GM21723 (cell line): ENCODE measurements around the gene PTH1R.

ENCODE experiments used
- ATAC-seq: cut with Tn5 transposase; IDR thresholded peaks from one replicate; pipeline ENCODE4 v1.9.1; 2021; ENCODE audit warnings: mild to moderate bottlenecking, moderate library complexity; ENCODE audit not compliant: unreplicated experiment

The PTH1R gene

DNA sequence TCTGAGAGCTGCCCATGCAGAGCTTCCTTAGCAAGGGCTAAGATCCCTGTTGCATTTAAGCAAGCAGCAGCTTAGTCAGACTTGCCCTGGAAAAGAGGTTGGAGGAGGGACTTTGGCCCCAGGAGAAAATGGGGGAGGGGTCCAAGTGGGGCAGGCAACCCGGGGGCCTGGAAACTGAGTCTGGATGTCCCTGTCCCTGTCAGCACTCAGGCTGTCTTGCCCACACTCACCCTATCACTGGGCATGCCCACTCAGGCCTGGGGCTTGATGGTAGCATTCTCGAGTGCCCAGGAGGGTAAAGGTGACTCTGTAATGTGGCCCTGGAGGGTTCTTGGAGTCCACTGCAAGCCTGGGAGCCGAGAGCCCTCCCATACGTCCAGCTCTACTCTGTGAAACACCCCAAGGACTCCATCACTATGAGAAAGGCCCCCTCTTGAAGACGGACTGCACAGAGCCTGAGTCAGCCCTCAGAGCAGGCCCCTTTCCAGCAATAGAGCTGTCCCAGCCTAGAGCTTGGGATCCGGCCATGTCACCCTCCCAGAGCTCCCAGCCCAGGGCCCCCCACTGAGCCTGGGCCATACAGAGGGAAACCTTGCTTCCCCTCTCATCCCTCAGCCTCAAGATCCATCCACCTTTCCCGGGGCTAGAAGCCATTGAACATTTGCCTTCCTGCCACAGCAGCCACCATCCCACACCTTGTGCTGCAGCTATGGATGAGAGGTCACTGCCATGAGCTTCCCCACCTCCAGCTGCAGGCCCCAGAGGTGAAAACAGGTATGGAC is 27.6 kb upstream of the PTH1R start:
- ATAC-seq: no peak

GRCh38 chr3:46850468-46850779 is 27.1 kb upstream of the PTH1R start:
- ATAC-seq: no peak

- no peak for ATAC-seq
Observed at GRCh38 chr3:46851364-46852333, 25.9 kb upstream of the PTH1R start.

GRCh38 chr3:46852334-46852720 is 25.2 kb upstream of the PTH1R start:
- ATAC-seq: no peak

- no peak for ATAC-seq
Observed at GRCh38 chr3:46852839-46853355, 24.6 kb upstream of the PTH1R start.

DNA sequence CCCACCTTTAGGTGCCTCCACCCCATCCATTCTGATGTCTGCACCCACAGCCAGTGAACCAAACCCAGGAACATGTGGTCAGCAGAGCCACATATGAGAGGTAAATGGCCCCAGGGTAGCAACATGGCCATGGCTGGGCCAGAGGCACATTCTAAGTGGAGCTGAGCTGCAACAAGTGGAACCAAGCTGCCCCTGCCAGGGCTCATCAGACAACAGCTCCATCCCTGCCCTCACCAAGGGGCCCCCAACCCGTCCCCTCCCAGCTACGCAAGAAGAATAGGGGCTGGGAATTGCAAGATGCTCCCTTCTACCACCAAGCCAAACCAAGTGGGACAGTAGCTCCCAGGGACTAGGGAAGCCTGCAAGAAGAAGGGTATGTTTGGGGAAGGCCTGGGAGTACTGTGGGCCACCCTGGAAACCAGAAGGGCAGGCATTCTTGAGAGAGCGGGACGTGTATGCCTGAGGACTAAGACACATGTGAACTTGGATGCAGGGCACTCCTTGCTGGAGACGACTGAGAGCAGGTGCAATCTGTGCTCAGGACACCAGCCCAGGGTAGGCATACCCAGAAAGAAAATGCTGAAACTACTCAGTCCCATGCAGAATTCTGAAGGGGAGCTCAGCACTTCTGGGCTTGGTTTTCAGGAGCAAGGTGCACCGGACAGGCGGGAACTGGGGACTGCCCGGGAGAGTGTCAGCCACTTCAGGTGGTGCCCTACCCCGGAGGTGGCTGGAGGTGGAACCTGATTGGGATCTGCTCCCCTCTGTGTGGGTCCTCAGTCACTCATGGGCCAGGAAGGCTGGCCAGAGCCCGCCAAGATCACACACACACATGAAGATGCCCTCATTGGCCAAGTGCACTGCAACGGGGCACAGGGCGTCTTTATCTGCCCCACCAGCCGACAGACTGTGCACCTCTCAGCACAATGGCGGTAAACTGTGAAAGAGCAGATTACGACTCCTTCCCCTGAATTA is 23.8 kb upstream of the PTH1R start:
- ATAC-seq: no peak

DNA sequence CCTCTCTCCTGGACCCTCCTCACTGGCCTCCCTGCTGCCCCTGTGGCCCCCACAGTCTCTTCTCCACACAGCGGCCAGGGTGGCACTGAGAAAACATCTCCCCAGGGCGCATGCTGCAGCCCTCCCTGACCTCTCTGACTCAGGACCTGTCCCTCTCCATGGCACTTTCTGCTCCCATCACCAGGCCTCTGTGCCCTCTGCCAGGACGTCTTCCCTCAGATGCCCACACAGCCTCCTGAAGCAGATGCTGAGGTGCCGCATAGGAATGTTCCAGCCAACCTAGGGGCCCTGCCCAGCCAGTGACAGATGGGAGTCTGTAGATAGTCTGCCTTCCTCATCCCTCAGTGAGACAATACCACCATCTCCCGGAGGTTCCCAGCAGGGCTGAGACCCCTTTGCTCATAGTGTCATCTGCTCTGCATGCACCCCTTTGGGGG is 22.9 kb upstream of the PTH1R start:
- ATAC-seq: no peak

- ATAC-seq: no peak
Observed at GRCh38 chr3:46856576-46857471, 20.7 kb upstream of the PTH1R start.

DNA sequence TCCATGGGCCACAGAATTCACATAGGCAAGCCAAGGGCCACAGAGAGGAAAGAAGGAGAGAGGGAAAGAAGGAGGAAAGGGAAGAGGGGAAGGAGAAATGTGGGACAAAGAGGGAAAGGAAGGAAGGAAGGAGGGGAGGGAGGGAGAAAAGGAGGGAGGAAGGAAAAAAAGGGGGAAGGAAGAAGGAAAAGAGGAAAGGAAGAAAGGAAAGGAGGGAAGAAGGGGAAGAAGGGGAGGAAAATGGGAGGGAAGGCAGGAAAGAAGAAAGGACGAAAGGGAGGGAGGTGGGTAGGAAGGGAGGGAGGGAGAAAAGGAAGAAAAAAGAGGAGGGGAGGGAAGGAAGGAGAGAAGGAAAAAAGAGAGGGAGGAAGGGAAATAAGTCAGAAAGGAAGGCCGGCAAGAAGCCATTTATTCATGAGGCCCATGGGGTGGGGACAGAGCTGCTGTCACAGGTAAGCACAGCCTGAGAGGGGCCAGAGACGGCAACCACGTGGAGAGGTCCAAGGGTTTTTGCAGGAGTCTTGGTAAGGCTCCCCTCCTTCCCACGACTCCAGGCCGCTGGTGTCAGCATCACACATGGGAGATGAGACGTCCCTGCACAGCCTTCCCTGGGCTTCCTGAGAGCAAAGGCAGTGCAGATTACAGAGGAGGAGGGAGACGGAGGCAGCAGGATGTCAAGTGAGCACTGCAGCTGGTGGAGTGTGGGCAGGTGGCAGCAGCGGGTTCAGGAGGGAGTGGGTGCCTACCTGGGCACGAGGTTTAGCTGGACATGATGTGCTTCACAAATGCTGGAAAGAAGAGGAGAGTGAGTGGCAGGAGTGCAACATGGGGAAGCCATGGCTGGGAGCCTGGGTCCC is 19.8 kb upstream of the PTH1R start:
- no peak for ATAC-seq

- ATAC-seq: no peak
Observed at GRCh38 chr3:46858456-46858855, 19.1 kb upstream of the PTH1R start.

DNA sequence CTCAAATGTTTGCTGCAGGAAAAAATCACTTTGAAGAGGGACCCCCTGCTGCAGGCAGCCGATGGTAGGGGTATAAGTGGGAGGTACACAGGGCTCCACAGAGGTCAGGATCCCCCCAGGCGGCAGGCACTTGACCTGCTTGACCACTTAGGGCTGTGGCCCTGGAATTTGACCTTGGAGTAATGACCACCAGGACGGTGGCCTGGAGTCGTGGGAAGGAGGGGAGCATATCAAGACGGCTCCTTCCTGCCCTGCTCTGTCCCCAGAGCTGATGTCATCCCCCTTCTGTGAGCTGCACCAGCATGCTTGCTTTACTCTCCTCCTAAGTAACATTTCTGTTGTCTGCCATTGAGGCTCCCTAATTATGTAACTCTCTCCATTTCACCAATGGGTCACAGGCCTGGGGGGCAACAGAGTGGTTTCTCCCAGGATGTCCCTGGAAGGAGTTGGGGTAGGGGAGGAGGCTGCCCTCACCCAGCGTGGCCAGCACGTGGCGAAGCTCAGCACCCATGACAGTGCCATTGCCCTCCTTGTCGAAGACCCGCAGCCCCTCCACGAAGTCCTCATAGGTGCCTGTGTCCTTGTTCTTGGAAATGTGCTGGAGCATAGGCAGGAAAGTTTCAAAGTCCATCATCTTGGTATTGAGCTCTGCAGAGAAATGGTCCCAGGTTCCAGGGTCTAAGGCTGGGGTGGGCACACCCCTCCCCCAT is 18.4 kb upstream of the PTH1R start:
- no peak for ATAC-seq

DNA sequence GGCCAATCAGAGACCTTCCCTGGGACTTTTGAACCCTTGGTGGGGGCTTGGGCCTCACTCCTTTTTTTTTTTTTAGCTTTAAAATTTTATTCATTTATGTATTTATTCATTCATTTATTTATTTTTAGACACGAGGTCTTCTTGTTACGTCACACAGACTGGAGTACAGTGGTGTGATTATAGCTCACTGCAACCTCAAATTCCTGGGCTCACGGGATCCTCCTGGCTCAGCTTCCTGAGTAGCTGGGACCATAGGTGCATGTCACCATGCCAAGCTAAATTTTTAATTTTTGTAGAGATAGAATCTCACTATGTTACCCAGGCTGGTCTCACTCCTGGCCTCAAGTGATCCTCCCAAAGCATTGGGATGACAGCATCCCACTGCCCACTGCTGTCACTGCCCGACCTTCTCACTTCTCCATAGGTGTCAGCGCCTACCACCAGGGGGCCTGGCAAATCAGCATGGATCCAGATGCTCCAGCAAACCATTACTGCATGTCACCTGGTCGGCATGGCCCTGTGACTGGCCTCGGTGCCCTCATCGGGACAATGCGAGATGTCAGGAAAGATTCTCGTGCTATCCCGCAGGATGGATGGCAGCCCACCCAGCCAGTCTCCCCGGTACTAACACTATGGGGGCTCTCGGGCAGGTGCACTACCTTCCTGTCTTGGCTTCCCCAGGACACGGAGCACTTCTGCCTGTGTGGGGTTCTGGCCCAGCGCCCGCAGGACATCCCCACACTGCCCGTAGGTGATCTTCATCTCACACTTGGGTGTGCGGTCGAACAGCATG is 17.3 kb upstream of the PTH1R start:
- ATAC-seq: no peak

- no peak for ATAC-seq
Observed at GRCh38 chr3:46860810-46861604, 16.5 kb upstream of the PTH1R start.

DNA sequence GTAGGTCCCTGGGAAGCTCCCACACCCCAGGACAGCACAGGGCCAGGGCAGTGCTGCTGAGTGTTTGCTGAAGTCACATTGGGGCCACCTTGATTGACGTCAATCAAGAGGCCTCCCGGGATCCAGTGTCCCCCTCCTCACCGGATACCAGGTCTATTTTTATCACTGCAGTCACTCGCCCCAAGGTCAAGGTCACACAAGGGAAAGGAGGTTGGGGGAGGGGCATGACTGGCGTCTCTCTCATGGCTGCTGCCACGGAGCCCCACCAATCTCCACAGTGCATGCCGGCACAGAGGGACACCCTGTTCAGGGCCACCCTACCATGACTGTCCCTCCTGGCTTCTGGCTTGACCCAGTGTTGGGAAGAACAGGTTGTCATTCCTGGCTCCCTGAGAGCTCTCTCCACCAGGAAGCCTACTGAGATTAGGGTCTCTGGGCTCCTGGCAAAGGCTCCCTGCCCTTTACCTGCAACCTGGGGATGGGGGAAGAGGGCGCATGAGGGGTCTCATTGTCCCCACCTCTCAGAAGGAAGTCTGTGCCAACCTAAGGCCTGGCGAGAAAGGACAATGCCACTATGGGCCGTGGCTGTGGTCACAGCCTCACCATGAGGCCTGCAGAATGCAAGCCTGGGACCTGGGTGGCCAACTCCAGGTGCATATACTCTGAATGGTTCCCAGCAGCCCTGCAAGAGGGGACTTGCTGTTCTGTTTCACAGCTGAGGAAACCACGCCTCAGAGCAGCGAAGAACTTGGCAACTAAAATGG is 15.7 kb upstream of the PTH1R start:
- no peak for ATAC-seq

DNA sequence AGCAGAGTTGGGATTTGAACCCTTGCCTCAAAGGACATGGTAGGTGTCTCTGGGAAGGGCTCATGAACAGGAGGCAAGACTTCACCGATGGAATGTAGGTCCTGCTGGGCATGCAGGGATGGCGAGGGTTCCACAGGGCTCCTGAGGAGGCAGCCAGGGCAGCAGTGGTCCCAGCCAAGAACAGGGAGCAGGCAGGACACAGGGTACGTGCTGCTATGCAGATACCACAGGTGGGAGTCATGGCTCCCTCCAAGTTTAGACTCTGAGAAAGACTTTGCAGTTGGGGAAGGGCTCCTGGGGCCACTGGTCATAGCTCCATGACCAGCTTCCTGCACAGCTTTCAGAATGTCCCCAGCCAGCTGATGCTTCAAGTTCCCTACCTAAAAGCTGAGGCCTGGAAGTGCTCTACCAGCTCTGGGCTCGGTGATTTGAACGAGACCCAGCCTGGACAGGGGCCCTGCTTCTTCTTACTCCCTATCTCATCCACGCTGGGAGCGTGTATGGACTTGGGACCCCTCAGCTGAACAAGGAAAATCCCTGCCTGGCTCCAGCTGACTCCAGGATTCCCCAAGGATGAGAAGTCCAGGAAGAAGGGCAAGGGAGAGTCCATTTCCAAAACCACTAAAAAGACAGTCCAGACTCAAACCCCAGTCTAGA is 15.0 kb upstream of the PTH1R start:
- ATAC-seq: no peak
